GM12872 (cell line): ENCODE data around the gene KRTAP5-3.

Experiments
- CTCF ChIP-seq: IDR thresholded peaks from 3 replicates; pipeline ENCODE4 v1.5.1; 2011; ENCODE audit warnings: low read depth, mild to moderate bottlenecking, low read length, moderate library complexity; ENCODE audit not compliant: insufficient read depth

KRTAP5-3 gene

DNA sequence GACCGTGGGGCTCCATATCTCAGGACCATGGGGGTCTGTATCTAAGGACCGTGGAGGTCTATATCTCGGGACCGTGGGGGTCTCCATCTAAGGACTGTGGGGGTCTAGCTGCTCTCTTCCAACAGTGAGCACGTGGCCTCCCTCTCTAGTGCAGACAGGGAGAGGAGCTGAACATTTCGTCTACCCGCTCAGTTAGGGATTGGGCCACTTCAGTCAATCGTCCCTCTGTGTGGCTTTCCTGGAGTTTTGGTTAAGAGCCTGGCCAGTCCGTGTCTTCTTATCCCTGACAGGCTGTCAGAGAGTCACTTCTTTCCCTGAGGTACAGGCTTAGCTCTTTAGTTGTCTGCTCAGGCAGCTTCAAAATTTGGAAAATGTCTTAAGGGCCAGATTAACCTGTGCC, 26.3 kb downstream of the KRTAP5-3 start:
- no peak for TF ChIP-seq CTCF

DNA sequence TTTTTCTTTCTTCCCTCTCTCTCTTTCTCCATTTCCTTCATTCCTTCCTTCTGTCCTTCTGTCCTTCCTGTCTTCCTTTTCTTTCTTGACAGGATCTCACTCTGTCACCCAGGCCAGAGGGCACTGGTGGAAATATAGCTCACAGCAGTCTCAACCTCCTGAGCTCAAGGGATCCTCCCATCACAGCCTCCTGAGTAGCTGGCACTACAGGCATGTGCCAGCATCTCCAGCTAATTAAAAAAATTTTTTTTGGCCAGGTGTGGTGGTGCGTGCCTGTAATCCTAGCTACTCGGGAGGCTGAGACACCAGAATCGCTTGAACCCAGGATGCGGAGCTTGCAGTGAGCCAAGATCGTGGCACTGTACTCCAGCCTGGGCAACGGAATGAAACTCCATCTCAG, 31.4 kb downstream of the KRTAP5-3 start:
- no peak for TF ChIP-seq CTCF

DNA sequence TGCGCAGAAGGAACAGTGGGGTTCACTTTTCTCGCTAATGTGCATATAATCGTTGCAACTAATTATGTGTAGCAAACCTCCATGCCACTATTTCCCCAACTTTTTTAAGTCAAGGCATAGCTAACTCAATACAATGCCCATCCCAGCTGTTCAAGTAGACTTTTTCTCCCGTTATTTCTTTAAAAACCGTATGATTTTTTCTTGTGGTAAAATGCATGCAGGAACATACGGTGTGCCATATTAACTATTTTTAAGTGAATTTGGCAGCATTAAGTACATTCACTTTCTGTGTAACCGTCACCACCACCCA, 33.4 kb downstream of the KRTAP5-3 start:
- no peak for TF ChIP-seq CTCF

DNA sequence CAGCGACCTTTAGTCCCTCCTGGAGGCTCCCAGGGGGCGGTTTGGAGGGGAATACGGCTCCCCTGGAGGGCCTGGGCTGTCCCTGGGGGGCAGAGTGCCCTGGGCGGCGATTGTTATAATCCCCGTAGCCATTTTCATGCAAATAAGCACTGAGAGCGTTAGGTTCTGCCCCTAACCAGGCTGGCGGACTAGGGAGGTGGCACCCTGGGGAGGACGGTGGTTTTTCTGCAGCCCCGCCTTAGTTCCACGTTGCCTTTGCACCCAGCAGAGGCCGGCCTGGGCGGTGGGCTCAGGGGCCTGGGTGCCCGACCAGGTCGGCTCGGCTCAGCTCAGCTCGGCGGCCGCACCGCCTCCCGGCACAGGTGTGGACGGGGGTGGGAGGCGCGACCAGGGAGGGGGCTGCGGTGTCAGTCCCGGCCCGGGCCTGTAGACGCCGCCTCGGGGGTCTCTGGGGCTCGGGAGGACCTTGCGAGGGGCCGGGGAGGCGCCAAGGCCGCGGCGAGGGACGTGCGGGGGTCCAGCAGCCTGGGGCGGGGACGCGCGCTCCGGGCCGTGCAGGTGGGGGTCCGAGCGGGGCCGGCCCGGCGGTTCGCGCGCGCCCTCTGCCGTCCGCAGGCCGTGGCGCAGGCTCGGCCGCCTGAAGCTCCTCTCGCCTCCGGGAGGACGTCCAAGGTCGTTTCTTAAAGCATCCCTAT, 33.9 kb downstream of the KRTAP5-3 start:
- TF ChIP-seq CTCF: peak; percentile 82

- TF ChIP-seq CTCF: no peak
Measured at GRCh38 chr11:1573903-1574237, 34.4 kb downstream of the KRTAP5-3 start.

- no peak for TF ChIP-seq CTCF
Measured at GRCh38 chr11:1573077-1573902, 35.0 kb downstream of the KRTAP5-3 start.

- no peak for TF ChIP-seq CTCF
Measured at GRCh38 chr11:1572197-1573076, 35.8 kb downstream of the KRTAP5-3 start, which contains the start of gene DUSP8. DUSP8 (minus strand) TSS chr11:1572271; CDS start chr11:1565826, 6,445 bp downstream.
